OCI-LY1 (cell line): ENCODE results near the gene THUMPD1.

Experiments
- H2AFZ ChIP-seq: fragments of 200-600 bp; sonication (generic), shearing (Covaris generic); 2 replicates; pipeline ENCODE4 v1.6.0; 2014; ENCODE audit warnings: antibody characterized with exemption, mild to moderate bottlenecking, low read length
- H3F3A ChIP-seq: fragments of 200-600 bp; sonication (generic), shearing (Covaris generic); 2 replicates; pipeline ENCODE4 v1.6.0; 2014; ENCODE audit warnings: mild to moderate bottlenecking, antibody characterized with exemption, low read length, moderate library complexity; ENCODE audit not compliant: insufficient read depth
- H3K27ac ChIP-seq: fragments of 200-600 bp; sonication (generic); 2 replicates; pipeline ENCODE4 v1.5.1; 2014; ENCODE audit warnings: low read length, mixed run types, mild to moderate bottlenecking, low read depth; ENCODE audit not compliant: poor library complexity, severe bottlenecking
- H3K27me3 ChIP-seq: fragments of 200-600 bp; sonication (generic); 2 replicates; pipeline ENCODE4 v1.6.0; 2014; ENCODE audit warnings: antibody characterized with exemption, mild to moderate bottlenecking, low read length, moderate library complexity; ENCODE audit not compliant: insufficient read depth
- H3K36me3 ChIP-seq: fragments of 200-600 bp; sonication (generic); 2 replicates; pipeline ENCODE4 v1.6.1; 2014; ENCODE audit warnings: mild to moderate bottlenecking, antibody characterized with exemption, low read length, moderate library complexity, mixed read lengths; ENCODE audit not compliant: insufficient read depth
- H3K4me1 ChIP-seq: fragments of 200-600 bp; sonication (generic); 2 replicates; pipeline ENCODE4 v1.5.1; 2014; ENCODE audit warnings: mild to moderate bottlenecking, low read length, moderate library complexity; ENCODE audit not compliant: insufficient read depth, severe bottlenecking
- H3K4me2 ChIP-seq: fragments of 200-600 bp; sonication (generic), shearing (Covaris generic); 2 replicates; pipeline ENCODE4 v1.6.1; 2014; ENCODE audit warnings: low read length
- H3K4me3 ChIP-seq: fragments of 200-600 bp; sonication (generic); 2 replicates; pipeline ENCODE4 v1.5.1; 2014; ENCODE audit warnings: low read length, low read depth, mild to moderate bottlenecking, mixed read lengths; ENCODE audit not compliant: poor library complexity, severe bottlenecking
- H3K79me2 ChIP-seq: fragments of 200-600 bp; shearing (Covaris generic); 2 replicates; pipeline ENCODE4 v1.6.1; 2016; ENCODE audit warnings: mixed run types, low read length, mixed read lengths; ENCODE audit not compliant: insufficient read depth
- H3K9ac ChIP-seq: fragments of 200-600 bp; sonication (generic), shearing (Covaris generic); 2 replicates; pipeline ENCODE4 v1.6.1; 2014; ENCODE audit warnings: mild to moderate bottlenecking, low read length, mixed read lengths
- H3K9me2 ChIP-seq: fragments of 200-600 bp; sonication (generic), shearing (Covaris generic); 2 replicates; pipeline ENCODE4 v1.6.1; 2014; ENCODE audit warnings: low read depth, mild to moderate bottlenecking, low read length, mixed read lengths
- H3K9me3 ChIP-seq: fragments of 200-600 bp; shearing (Covaris generic); 2 replicates; pipeline ENCODE4 v1.6.1; 2014; ENCODE audit warnings: low read length, mixed read lengths
- H4K20me1 ChIP-seq: fragments of 200-600 bp; sonication (generic), shearing (Covaris generic); 2 replicates; pipeline ENCODE4 v1.6.0; 2016; ENCODE audit warnings: mild to moderate bottlenecking, low read length; ENCODE audit not compliant: insufficient read depth
- CTCF ChIP-seq: fragments of 200-600 bp; sonication (generic), shearing (Covaris generic); IDR thresholded peaks from 2 replicates; pipeline ENCODE4 v1.5.1; 2017; ENCODE audit warnings: mild to moderate bottlenecking, antibody characterized with exemption, low read length, moderate library complexity, mixed read lengths
- EZH2 ChIP-seq: fragments of 200-600 bp; sonication (generic), shearing (Covaris generic); IDR thresholded peaks from 2 replicates; pipeline ENCODE4 v1.8.0; 2017; ENCODE audit warnings: borderline replicate concordance, mixed run types, mild to moderate bottlenecking, antibody characterized with exemption, low read length, moderate library complexity, mixed read lengths

THUMPD1 gene

GRCh38 chr16:20782470-20782869 is 40.9 kb upstream of the THUMPD1 start:
- H3K9me2 ChIP-seq, result no peaks in the 10 kb centered on the region
- no peak overlapping the region for H3K4me3 ChIP-seq
- H3K4me1 ChIP-seq, result no peaks in the 10 kb centered on the region
- no peaks in the 10 kb centered on the region for H3F3A ChIP-seq
- no peaks in the 10 kb centered on the region for H3K9me3 ChIP-seq
- H4K20me1 ChIP-seq, result no peaks in the 10 kb centered on the region
- TF ChIP-seq EZH2 (no peak), CTCF (no peak)
- H2AFZ ChIP-seq, result no peak overlapping the region
- peaks cover 7% of the 10 kb centered on the region; the same call in 1 of the 2 replicates for H3K27me3 ChIP-seq
- H3K9ac ChIP-seq, result no peak overlapping the region
- H3K79me2 ChIP-seq, result no peaks in the 10 kb centered on the region
- no peak overlapping the region for H3K27ac ChIP-seq
- no peak overlapping the region for H3K4me2 ChIP-seq
- H3K36me3 ChIP-seq, result no peaks in the 10 kb centered on the region

GRCh38 chr16:20781697-20782096 is 40.1 kb upstream of the THUMPD1 start:
- Histone ChIP-seq H2AFZ (no peak overlapping the region), H3K4me1 (no peaks in the 10 kb centered on the region), H3K9me3 (no peaks in the 10 kb centered on the region), H3K36me3 (no peaks in the 10 kb centered on the region), H3K4me2 (no peak overlapping the region), H3K9me2 (no peaks in the 10 kb centered on the region), H3K4me3 (no peak overlapping the region), H3K27ac (no peak overlapping the region), H3F3A (no peaks in the 10 kb centered on the region), H4K20me1 (no peaks in the 10 kb centered on the region), H3K9ac (no peak overlapping the region), H3K27me3 (peaks cover 7% of the 10 kb centered on the region; the same call in 1 of the 2 replicates), H3K79me2 (no peaks in the 10 kb centered on the region)
- TF ChIP-seq EZH2, result no peak
- no peak for TF ChIP-seq CTCF

- H3K4me1 ChIP-seq, result no peaks in the 10 kb centered on the region
- H3K36me3 ChIP-seq, result no peaks in the 10 kb centered on the region
- no peak overlapping the region for H3K9ac ChIP-seq
- H3K4me2 ChIP-seq, result no peak overlapping the region
- H3K9me3 ChIP-seq, result no peaks in the 10 kb centered on the region
- no peaks in the 10 kb centered on the region for H3K9me2 ChIP-seq
- no peak overlapping the region for H3K27ac ChIP-seq
- no peaks in the 10 kb centered on the region for H4K20me1 ChIP-seq
- no peak overlapping the region for H3K4me3 ChIP-seq
- TF ChIP-seq EZH2 (no peak), CTCF (peak; percentile 88)
- H3K27me3 ChIP-seq, result no peaks in the 10 kb centered on the region
- no peak overlapping the region for H2AFZ ChIP-seq
- H3F3A ChIP-seq, result no peaks in the 10 kb centered on the region
- no peaks in the 10 kb centered on the region for H3K79me2 ChIP-seq
Measured at GRCh38 chr16:20774703-20775362, 33.2 kb upstream of the THUMPD1 start.
